ENCODE measurements around the gene CLOCK.

DNA sequence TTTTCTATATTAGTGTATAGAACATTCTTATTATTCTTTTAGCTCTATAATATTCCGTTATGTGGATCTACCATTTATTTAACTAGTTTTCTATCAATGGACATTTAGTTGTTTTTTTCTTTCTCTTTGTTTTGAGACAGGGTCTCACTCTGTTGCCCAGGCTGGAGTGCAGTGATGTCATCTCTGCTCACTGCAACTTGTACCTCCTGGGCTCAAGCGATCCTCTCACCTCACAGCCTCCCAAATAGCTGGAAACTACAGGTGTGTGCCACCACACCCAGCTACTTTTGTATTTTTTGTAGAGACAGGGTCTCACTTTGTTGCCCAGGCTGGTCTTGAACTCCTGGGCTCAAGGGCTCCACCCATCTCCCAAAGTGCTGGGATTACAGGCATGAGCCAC lies 140.2 kb downstream of the CLOCK start:
- TF ChIP-seq, protein P1, sequence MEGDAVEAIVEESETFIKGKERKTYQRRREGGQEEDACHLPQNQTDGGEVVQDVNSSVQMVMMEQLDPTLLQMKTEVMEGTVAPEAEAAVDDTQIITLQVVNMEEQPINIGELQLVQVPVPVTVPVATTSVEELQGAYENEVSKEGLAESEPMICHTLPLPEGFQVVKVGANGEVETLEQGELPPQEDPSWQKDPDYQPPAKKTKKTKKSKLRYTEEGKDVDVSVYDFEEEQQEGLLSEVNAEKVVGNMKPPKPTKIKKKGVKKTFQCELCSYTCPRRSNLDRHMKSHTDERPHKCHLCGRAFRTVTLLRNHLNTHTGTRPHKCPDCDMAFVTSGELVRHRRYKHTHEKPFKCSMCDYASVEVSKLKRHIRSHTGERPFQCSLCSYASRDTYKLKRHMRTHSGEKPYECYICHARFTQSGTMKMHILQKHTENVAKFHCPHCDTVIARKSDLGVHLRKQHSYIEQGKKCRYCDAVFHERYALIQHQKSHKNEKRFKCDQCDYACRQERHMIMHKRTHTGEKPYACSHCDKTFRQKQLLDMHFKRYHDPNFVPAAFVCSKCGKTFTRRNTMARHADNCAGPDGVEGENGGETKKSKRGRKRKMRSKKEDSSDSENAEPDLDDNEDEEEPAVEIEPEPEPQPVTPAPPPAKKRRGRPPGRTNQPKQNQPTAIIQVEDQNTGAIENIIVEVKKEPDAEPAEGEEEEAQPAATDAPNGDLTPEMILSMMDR (IDR thresholded peaks at IDR 0.05): no peak
- TF ChIP-seq POLR2A (IDR thresholded peaks at IDR 0.05): no peak

All from adrenal gland (tissue), 5 donors.